OCI-M1 (cell line): ENCODE measurements around the gene MRPL23.

Experiments
- DNase-seq: peaks from one replicate; lab custom pipeline; 2025; lab: John Stamatoyannopoulos, UW

MRPL23 gene

DNA sequence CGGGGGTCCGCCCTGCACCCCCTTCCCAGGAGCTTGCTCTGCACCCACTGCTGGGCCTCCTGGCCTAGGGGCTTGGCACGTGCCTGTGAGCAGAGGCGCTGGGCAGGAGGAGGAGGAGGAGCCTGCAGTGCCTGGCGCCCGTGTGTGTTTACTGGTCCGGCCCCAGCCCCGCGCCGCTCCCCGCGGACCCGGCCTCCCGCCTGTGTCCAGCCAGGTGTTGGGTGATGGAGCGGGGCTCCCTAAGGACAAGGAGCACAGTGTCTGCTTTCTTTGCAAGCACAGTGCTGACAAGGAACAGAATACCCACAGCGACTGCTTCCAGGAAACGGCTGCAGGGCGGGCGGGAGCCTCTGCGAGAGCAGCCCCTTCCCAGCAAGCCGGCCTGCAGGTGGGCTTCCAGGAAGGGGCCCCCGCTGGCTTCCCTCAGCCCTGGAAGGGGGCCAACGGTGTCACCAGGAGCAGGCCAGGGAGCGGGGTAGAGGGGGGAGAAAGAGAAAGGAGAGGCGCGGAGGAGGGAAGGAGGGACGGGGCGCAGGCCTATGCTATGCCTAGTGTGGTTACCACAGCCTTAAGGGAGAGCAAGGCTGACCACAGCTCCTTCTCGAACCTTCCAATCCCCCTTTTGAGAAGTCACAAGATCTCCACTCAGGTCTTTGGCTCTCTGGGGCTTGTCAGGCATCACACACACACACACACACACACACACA, 43.9 kb downstream of the MRPL23 start:
- no peak for DNase-seq

DNA sequence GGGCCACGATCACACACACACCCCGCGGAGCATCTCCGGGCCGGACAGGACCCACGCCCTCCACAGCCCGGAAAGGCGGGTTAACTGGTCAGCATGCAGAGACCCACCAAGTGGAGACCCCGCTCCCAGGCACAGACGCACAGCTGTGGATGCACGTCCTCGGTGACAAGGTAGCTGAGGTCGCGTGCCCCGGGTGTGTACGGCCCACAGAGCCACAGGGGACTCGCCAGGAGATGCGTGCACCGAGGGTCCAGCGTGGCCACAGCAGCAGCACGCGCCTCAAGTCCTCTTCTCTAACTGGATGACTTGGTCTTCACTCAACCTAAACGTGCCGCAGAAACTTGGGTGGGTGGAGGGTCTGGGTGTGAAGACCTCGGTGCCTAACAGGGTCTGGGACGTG, 45.0 kb downstream of the MRPL23 start:
- DNase-seq: no peak

DNA sequence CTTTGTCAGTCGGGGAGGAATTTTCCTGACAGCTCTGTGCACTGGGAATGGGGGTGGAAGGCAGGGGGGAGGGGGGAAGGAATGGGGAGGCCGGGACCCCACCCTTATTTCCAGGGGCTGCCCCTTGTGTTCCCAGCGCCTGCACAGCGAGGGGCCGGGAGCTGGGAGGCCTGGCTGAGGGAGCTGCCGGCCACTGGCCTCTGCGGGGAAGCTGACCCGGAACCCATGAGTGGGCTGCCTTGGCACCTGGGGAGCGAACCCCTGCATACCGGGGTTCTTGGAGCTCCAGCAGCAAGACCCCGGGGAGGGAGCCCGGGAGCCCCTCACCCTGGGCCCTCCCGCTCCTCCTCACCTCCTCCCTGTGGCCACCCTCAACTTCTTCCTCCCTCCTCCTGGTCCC, 47.0 kb downstream of the MRPL23 start:
- no peak for DNase-seq

DNA sequence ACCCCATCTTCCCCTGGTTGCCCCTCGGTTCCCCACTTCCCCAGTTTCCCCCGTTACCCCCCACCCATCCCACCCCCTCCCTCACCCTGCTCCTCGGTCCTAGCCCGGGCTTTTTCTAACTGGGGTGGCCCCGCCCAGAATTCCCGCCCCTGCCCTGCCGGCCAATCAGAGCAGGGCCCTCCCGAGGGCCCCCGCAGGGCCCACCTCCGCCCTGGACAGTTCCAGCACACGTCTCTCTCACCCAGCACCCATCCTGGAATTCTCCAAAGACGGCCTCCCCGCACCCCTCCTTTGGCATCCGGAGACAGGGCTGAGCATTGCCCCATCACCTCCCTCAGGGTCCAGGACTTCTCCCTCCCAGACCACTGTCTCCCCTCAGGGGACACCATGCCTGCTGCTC, 50.6 kb downstream of the MRPL23 start, which contains the start of gene H19:
TSS of gene H19 (minus strand) at position 88 of the 400 bp plus-strand sequence.
- DNase-seq: no peak

DNA sequence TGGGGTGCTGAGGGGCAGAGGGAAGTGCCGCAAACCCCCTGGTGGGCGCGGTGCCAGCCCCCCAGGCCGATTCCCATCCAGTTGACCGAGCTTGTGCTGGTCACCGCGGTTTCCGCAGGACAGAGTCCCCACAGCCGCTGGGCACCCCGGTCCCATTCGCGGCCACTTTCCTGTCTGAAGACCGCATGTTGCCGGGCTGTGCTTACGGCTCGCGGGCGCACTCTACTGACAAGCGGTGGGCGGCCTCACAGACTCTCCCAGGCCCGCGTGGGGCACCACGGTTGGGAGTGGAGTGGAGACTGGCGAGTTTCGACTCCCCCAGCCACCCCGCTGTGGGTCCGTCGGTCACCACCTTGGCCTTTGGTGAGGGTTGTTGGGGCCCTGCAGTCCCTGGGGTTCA, 51.2 kb downstream of the MRPL23 start:
- no peak for DNase-seq

DNA sequence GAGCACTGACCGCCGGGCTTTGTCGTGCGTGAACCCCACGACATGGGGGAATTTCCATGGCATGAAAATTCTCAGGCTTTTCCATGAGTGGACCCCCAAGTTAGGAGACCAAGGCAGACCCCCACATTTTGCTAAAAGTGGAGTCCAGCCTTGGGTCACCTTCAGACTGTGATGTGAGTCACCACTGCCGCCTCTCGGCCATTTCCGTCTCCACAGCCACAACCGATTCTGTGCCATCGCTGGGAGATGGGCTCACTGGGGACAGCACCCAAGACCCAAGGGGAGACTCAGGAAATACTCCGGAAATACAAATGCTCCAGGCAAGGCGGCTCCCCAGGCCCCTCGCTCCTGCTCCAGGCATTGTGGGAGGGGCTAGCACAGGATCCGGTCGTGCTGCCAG, 51.7 kb downstream of the MRPL23 start:
- no peak for DNase-seq

DNA sequence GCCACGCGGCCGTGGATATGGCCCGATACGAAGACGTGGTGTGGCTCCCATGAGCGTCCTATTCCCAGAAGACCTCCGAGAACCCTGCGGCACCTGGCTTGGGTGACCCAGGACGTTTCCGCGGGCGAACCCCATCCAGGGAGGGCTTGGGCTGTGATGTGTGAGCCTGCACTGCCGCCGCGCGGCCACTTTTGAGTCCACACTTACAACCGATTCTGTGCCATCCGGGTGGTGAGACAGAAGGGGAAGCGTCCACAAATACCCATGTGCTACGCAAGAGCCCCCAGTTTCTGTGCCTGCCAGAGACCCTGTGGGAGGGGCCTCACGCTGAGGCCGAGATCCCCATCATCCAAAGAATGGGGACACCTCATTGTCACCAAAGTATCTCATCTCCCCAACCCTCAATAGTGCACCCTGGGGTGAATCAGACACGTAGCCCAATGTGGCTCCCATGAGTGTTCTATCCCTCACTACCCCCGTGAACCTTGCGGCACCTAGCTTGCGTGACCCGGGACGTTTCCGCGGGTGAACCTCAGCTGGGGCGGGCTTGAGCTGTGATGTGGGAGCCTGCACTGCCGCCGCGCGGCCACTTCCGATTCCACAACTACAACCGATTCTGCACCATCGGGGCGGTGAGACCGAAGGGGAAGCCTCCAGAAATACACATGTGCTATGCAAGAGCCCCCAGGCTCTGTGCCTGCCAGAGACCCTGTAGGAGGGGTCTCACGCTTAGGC, 55.1 kb downstream of the MRPL23 start:
- no peak for DNase-seq

DNA sequence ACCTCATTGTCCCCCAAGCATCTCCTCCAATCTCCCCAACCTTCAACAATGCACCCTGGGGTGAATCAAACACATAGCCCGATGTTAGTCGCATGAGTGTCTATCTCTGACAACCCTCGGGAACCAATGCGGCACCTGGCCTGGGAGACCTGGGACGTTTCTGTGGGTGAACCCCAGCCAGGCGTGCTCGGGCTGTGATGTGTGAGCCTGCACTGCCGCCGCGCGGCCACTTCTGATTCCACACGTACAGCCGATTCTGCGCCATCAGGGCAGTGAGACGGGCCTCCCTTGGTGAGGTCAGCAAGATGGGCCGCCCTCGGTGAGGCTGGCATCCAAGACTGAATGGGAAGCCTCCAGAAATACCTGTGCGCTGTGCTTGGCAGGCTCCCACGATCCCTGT, 55.7 kb downstream of the MRPL23 start:
- no peak for DNase-seq

DNA sequence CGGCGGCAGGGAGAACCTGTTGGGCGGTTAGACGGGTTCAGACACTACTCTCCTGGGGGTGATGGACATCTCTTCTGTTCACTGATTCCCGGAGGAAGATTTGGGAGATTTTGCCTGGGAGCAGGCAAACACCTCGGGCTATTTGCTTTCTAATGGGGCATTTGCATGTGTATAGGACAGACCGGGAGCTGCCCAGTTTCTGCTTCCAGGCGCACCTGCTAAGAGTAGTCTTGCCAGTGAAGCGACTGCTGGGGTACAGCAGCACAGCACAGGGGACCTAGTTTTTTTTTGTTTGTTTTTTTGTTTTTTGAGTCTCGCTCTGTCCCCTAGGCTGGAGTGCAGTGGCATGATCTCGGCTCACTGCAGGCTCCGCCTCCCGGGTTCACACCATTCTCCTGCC, 57.3 kb downstream of the MRPL23 start:
- DNase-seq: no peak
